HepG2 (cell line): ENCODE measurements around the gene TMEM233.

Experiments used
- BHLHE40 ChIP-seq: IDR thresholded peaks from 2 replicates; pipeline ENCODE4 v1.6.1; 2011; ENCODE audit warnings: low read length, improper control_type of control experiment
- ELF4 ChIP-seq: sonication (generic); formaldehyde crosslinking; IDR thresholded peaks from 2 replicates; pipeline ENCODE4 v1.5.0; 2020; ENCODE audit warnings: missing genetic modification reagents, mild to moderate bottlenecking, moderate library complexity, borderline replicate concordance
- HIC2 ChIP-seq: sonication (generic); formaldehyde crosslinking; IDR thresholded peaks from 2 replicates; pipeline ENCODE4 v1.9.0; 2022; ENCODE audit warnings: low read depth, missing genetic modification reagents
- JUND ChIP-seq: sonication (generic); formaldehyde crosslinking; IDR thresholded peaks from 2 replicates; pipeline ENCODE4 v1.8.0; 2022; ENCODE audit warnings: mild to moderate bottlenecking, missing genetic modification reagents
- RBM22 ChIP-seq: fragments of 200-400 bp; formaldehyde crosslinking; optimal IDR thresholded peaks from 2 replicates; pipeline ENCODE3; 2017; ENCODE audit warnings: mild to moderate bottlenecking, low read length, moderate library complexity
- ZNF260 ChIP-seq: sonication (generic); formaldehyde crosslinking; IDR thresholded peaks from 2 replicates; pipeline ENCODE4 v1.4.0; 2020; ENCODE audit warnings: missing genetic modification reagents, low read depth, mild to moderate bottlenecking, borderline replicate concordance

- TF ChIP-seq ZNF260 (CRISPR knock-in tag) (no peak), BHLHE40 (no peak), JUND (no peak), HIC2 (no peak), RBM22 (no peak), ELF4 (no peak)
Measured at GRCh38 chr12:119687406-119687805, 93.8 kb downstream of the TMEM233 start.
